ENCODE measurements around the gene ARRB2.

- TF ChIP-seq CTCF (IDR thresholded peaks at IDR 0.05) (no peak), POLR2A (IDR thresholded peaks at IDR 0.05) (no peak)
Measured at GRCh38 chr17:4678448-4679026, 31.9 kb upstream of the ARRB2 start.
